Measurements from ENCODE around the gene PDCD1LG2. TPM values are rescaled to one million over a fixed set of nuclear protein-coding genes. Genes with fewer than 3 reads are reported as not detected.

The PDCD1LG2 gene
- total and polyA plus RNA-seq, 3 donors from 2014 or later, result 0.63 to 2.4 (median 0.81) TPM

GRCh38 chr9:5516453-5517220 lies 6.3 kb downstream of the PDCD1LG2 start:
- no peaks in the 10 kb centered on the region for H3K9me3 ChIP-seq
- intact Hi-C loops (cut with DNase I; ENCODE audit: low total_unique reads), result no loop called here
- WGBS, 2 donors, result 88 to 98% methylated on average over 6 to 10 of the region's 10 CpGs
- no peaks in the 10 kb centered on the region for H3K4me1 ChIP-seq
- TF ChIP-seq CTCF (IDR thresholded peaks at IDR 0.05), result no peak
- TF ChIP-seq POLR2A (IDR thresholded peaks at IDR 0.05), result no peak
- H3K36me3 ChIP-seq (ENCODE audit: low read depth, missing control alignments), result no peaks in the 10 kb centered on the region
- no peak overlapping the region for H3K4me3 ChIP-seq
- no peak overlapping the region for H3K27ac ChIP-seq
- DNase-seq, result no peak
- no peaks in the 10 kb centered on the region for H3K27me3 ChIP-seq

GRCh38 chr9:5518171-5518936 lies 8.0 kb downstream of the PDCD1LG2 start:
- no peaks in the 10 kb centered on the region for H3K36me3 ChIP-seq (ENCODE audit: low read depth, missing control alignments)
- intact Hi-C loops (cut with DNase I; ENCODE audit: low total_unique reads), result no loop called here
- H3K4me1 ChIP-seq, result no peaks in the 10 kb centered on the region
- H3K27me3 ChIP-seq, result no peaks in the 10 kb centered on the region
- TF ChIP-seq CTCF (IDR thresholded peaks at IDR 0.05) (no peak), POLR2A (IDR thresholded peaks at IDR 0.05) (no peak)
- 30 to 43% methylated on average over 2 of the region's 2 CpGs for WGBS, 2 donors
- DNase-seq, result no peak
- H3K9me3 ChIP-seq, result no peaks in the 10 kb centered on the region
- H3K27ac ChIP-seq, result no peak overlapping the region
- no peak overlapping the region for H3K4me3 ChIP-seq

GRCh38 chr9:5518937-5519319 lies 8.6 kb downstream of the PDCD1LG2 start:
- TF ChIP-seq POLR2A (IDR thresholded peaks at IDR 0.05) (no peak), CTCF (IDR thresholded peaks at IDR 0.05) (no peak)
- intact Hi-C loops (cut with DNase I; ENCODE audit: low total_unique reads), result no loop called here

GRCh38 chr9:5524090-5524489 lies 13.8 kb downstream of the PDCD1LG2 start:
- intact Hi-C loops (cut with DNase I; ENCODE audit: low total_unique reads), result no loop called here
- Histone ChIP-seq H3K27me3 (no peaks in the 10 kb centered on the region), H3K4me1 (no peaks in the 10 kb centered on the region), H3K9me3 (no peaks in the 10 kb centered on the region), H3K36me3 (ENCODE audit: low read depth, missing control alignments) (no peaks in the 10 kb centered on the region), H3K4me3 (no peak overlapping the region), H3K27ac (no peak overlapping the region)
- no peak for DNase-seq
- 90 to 98% methylated on average over 4 of the region's 4 CpGs for WGBS, 2 donors
- TF ChIP-seq POLR2A (IDR thresholded peaks at IDR 0.05), result no peak
- no peak for TF ChIP-seq CTCF (IDR thresholded peaks at IDR 0.05)

More at GRCh38 chr9:5518937-5519319, 8.6 kb downstream of the PDCD1LG2 start:
- Histone ChIP-seq H3K9me3 (no peaks in the 10 kb centered on the region), H3K4me1 (no peaks in the 10 kb centered on the region), H3K4me3 (no peak overlapping the region), H3K27me3 (no peaks in the 10 kb centered on the region), H3K36me3 (ENCODE audit: low read depth, missing control alignments) (no peaks in the 10 kb centered on the region), H3K27ac (no peak overlapping the region)
- DNase-seq, result no peak
- whole genome bisulfite sequencing, 2 donors, result 83 to 87% methylated on average over 2 of the region's 2 CpGs
